Epithelial cell of proximal tubule (primary cell): ENCODE measurements around the gene ADARB1. TPM values are rescaled to one million over a fixed set of nuclear protein-coding genes. Genes with fewer than 3 reads are reported as not detected.

ENCODE experiments used
- DNase-seq: peaks from one replicate; pipeline ENCODE4 v3.0.0-alpha.2; 2011; ENCODE audit warnings: low read depth
- H3K4me3 ChIP-seq: 2 replicates; pipeline ENCODE4 v1.5.1; 2011; ENCODE audit warnings: low read depth, mild to moderate bottlenecking, low read length
- CTCF ChIP-seq: conservative IDR thresholded peaks from 2 replicates; pipeline ENCODE4 v1.5.1; 2012; ENCODE audit warnings: low read depth, mild to moderate bottlenecking, low read length
- total RNA-seq: library from RNA; depleted of rRNA; stranded (reverse); fragments of >200 nt; gene quantifications from 2 replicates; pipeline ENCODE4 v1.2.3, GENCODE V29; 2015

Gene ADARB1
- total RNA-seq, 1 donor from 2014 or later, result 2.2 TPM

GRCh38 chr21:45097827-45098387, 23.5 kb downstream of the ADARB1 start:
- no peak for DNase-seq
- H3K4me3 ChIP-seq, result no peak overlapping the region
- TF ChIP-seq CTCF, result no peak

- peak; percentile 58 for TF ChIP-seq CTCF
- DNase-seq, result no peak
- H3K4me3 ChIP-seq, result no peak overlapping the region
Observed at GRCh38 chr21:45098867-45099266, 24.5 kb downstream of the ADARB1 start.

- no peak for TF ChIP-seq CTCF
- H3K4me3 ChIP-seq, result no peak overlapping the region
- no peak for DNase-seq
Observed at GRCh38 chr21:45099571-45099970, 25.2 kb downstream of the ADARB1 start.

- TF ChIP-seq CTCF, result no peak
- H3K4me3 ChIP-seq, result no peak overlapping the region
- DNase-seq, result no peak
Observed at GRCh38 chr21:45100866-45101265, 26.5 kb downstream of the ADARB1 start.

- TF ChIP-seq CTCF, result peak; percentile 44
- no peak overlapping the region for H3K4me3 ChIP-seq
- DNase-seq, result no peak
Observed at GRCh38 chr21:45102391-45102932, 28.1 kb downstream of the ADARB1 start.

- DNase-seq, result no peak
- no peak for TF ChIP-seq CTCF
- H3K4me3 ChIP-seq, result no peak overlapping the region
Observed at GRCh38 chr21:45103971-45104520, 29.7 kb downstream of the ADARB1 start.

- DNase-seq, result no peak
- no peak overlapping the region for H3K4me3 ChIP-seq
Observed at GRCh38 chr21:45104560-45104959, 30.2 kb downstream of the ADARB1 start.

More at GRCh38 chr21:45104560-45104959, 30.2 kb downstream of the ADARB1 start:
- TF ChIP-seq CTCF, result no peak
